ENCODE measurements around the gene TP53TG3C. TPM values are rescaled to one million over a fixed set of nuclear protein-coding genes. Genes with fewer than 3 reads are reported as not detected.
"Not testable (repeated sequence)": the region's sequence is repeated elsewhere in the genome, so short reads cannot be mapped to it uniquely, and the experiment has no call there.

The TP53TG3C gene
- not detected for total RNA-seq
- polyA plus RNA-seq (2013, experiment 1 of 2) = not detected
- polyA plus RNA-seq (2013, experiment 2 of 2) = not detected
- long read RNA-seq, experiment 1 = 0 reads
- long read RNA-seq, experiment 2 = 0 reads
- long read RNA-seq, experiment 3 = 0 reads
- long read RNA-seq, experiment 4 = 0 reads

- H3K36me3 Mint-ChIP-seq (ENCODE audit: low read depth); H3K4me3 ChIP-seq (ENCODE audit: low read length); H3K4me1 ChIP-seq (ENCODE audit: control insufficient read depth, insufficient read depth, low read length); H3K27ac ChIP-seq (ENCODE audit: low read depth, low read length); H3K27ac Mint-ChIP-seq; H3K9ac ChIP-seq (ENCODE audit: extremely low read depth, low read length, poor library complexity, severe bottlenecking); H3K36me3 ChIP-seq (ENCODE audit: control insufficient read depth, insufficient read depth, low read length); H3K4me1 Mint-ChIP-seq; H3K27me3 Mint-ChIP-seq (ENCODE audit: insufficient read depth); DNase-seq; H3K4me3 Mint-ChIP-seq; H3K9me3 Mint-ChIP-seq; H3K9me3 ChIP-seq (ENCODE audit: control insufficient read depth, low read length); H3K27me3 ChIP-seq (ENCODE audit: control insufficient read depth, insufficient read depth, low read length, poor library complexity, severe bottlenecking): not testable (repeated sequence)
- WGBS, 2 experiments (ENCODE audit: insufficient coverage in 1 of 2, insufficient read length in 1 of 2) = no CpG with 5 or more reads among the region's 25 CpGs
Measured at GRCh38 chr16:33193926-33194325, at the start of gene TP53TG3C. TSS of gene TP53TG3C (plus strand) at chr16:33194226. CDS start at chr16:33194294, 68 bp downstream.

Other genes starting within 250 kb of the TP53TG3C start
- not detected for gene TP53TG3E, start 110.1 kb downstream of the TP53TG3C start, total RNA-seq
- gene TP53TG3B, start 166.6 kb downstream of the TP53TG3C start, total RNA-seq = not detected